ENCODE results near the gene GNB3.

Gene GNB3

GRCh38 chr12:6836851-6837250, 3.9 kb upstream of the GNB3 start:
- TF ChIP-seq EZH2phosphoT487 (IDR thresholded peaks at IDR 0.05; ENCODE audit: low read length): no peak
- TF ChIP-seq CTCF (IDR thresholded peaks at IDR 0.05; ENCODE audit: low read length): no peak
- no peak for TF ChIP-seq EZH2 (optimal IDR thresholded peaks at IDR 0.05; ENCODE audit: low read depth, low read length)
- no peaks in the 10 kb centered on the region for H4K20me1 ChIP-seq (ENCODE audit: insufficient read depth, low read length)
- H3K9me2 ChIP-seq (replicated peaks; ENCODE audit: insufficient read depth, low read length): no peaks in the 10 kb centered on the region
- no peaks in the 10 kb centered on the region for H3K79me2 ChIP-seq (ENCODE audit: low read length)
- no peak overlapping the region for H3K27ac ChIP-seq (ENCODE audit: low read length)
- H3K4me3 ChIP-seq (ENCODE audit: low read length): no peak overlapping the region
- H3K4me2 ChIP-seq (ENCODE audit: low read depth, low read length): no peak overlapping the region
- no peaks in the 10 kb centered on the region for H3K36me3 ChIP-seq (replicated peaks; ENCODE audit: insufficient read depth, low read length)
- DNase-seq: no peak
- H3K4me1 ChIP-seq (ENCODE audit: low read length): peaks cover 11% of the 10 kb centered on the region
- no peaks in the 10 kb centered on the region for H3F3A ChIP-seq (ENCODE audit: insufficient read depth, low read length)
- H2AFZ ChIP-seq (ENCODE audit: low read length): no peak overlapping the region
- no peak overlapping the region for H3K9ac ChIP-seq (ENCODE audit: low read length)
- H3K9me3 ChIP-seq (replicated peaks; ENCODE audit: insufficient read depth, low read length): no peaks in the 10 kb centered on the region
- H3K27me3 ChIP-seq (replicated peaks; ENCODE audit: insufficient read depth, low read length): peaks cover 18% of the 10 kb centered on the region

GRCh38 chr12:6837370-6838060, 3.2 kb upstream of the GNB3 start:
- Histone ChIP-seq H3K79me2 (ENCODE audit: low read length) (no peaks in the 10 kb centered on the region), H3K4me3 (ENCODE audit: low read length) (no peak overlapping the region), H3K9me3 (replicated peaks; ENCODE audit: insufficient read depth, low read length) (no peaks in the 10 kb centered on the region), H3K9ac (ENCODE audit: low read length) (no peak overlapping the region), H3K4me1 (ENCODE audit: low read length) (peaks cover 11% of the 10 kb centered on the region), H3K27me3 (replicated peaks; ENCODE audit: insufficient read depth, low read length) (peaks cover 12% of the 10 kb centered on the region; the same call in 1 of the 2 replicates), H4K20me1 (ENCODE audit: insufficient read depth, low read length) (no peaks in the 10 kb centered on the region), H2AFZ (ENCODE audit: low read length) (no peak overlapping the region), H3K9me2 (replicated peaks; ENCODE audit: insufficient read depth, low read length) (no peaks in the 10 kb centered on the region), H3F3A (ENCODE audit: insufficient read depth, low read length) (no peaks in the 10 kb centered on the region), H3K27ac (ENCODE audit: low read length) (no peak overlapping the region), H3K4me2 (ENCODE audit: low read depth, low read length) (no peak overlapping the region), H3K36me3 (replicated peaks; ENCODE audit: insufficient read depth, low read length) (no peaks in the 10 kb centered on the region)
- no peak for TF ChIP-seq EZH2 (optimal IDR thresholded peaks at IDR 0.05; ENCODE audit: low read depth, low read length)
- no peak for TF ChIP-seq EZH2phosphoT487 (IDR thresholded peaks at IDR 0.05; ENCODE audit: low read length)
- no peak for TF ChIP-seq CTCF (IDR thresholded peaks at IDR 0.05; ENCODE audit: low read length)
- no peak for DNase-seq

GRCh38 chr12:6838854-6839253, 1.9 kb upstream of the GNB3 start:
- H3K27ac ChIP-seq (ENCODE audit: low read length): no peak overlapping the region
- H3K4me1 ChIP-seq (ENCODE audit: low read length): peaks cover 11% of the 10 kb centered on the region
- no peak overlapping the region for H3K4me2 ChIP-seq (ENCODE audit: low read depth, low read length)
- H3K27me3 ChIP-seq (replicated peaks; ENCODE audit: insufficient read depth, low read length): 0 out of 2 replicates have a peak, but pooled peaks cover 2% of the 10 kb centered on the region
- DNase-seq: no peak
- H3K79me2 ChIP-seq (ENCODE audit: low read length): no peaks in the 10 kb centered on the region
- H3K9me2 ChIP-seq (replicated peaks; ENCODE audit: insufficient read depth, low read length): no peaks in the 10 kb centered on the region
- no peak overlapping the region for H3K9ac ChIP-seq (ENCODE audit: low read length)
- no peaks in the 10 kb centered on the region for H3K36me3 ChIP-seq (replicated peaks; ENCODE audit: insufficient read depth, low read length)
- H3K4me3 ChIP-seq (ENCODE audit: low read length): no peak overlapping the region
- H3K9me3 ChIP-seq (replicated peaks; ENCODE audit: insufficient read depth, low read length): no peaks in the 10 kb centered on the region
- no peak overlapping the region for H2AFZ ChIP-seq (ENCODE audit: low read length)
- no peaks in the 10 kb centered on the region for H3F3A ChIP-seq (ENCODE audit: insufficient read depth, low read length)
- TF ChIP-seq EZH2phosphoT487 (IDR thresholded peaks at IDR 0.05; ENCODE audit: low read length) (no peak), CTCF (IDR thresholded peaks at IDR 0.05; ENCODE audit: low read length) (no peak), EZH2 (optimal IDR thresholded peaks at IDR 0.05; ENCODE audit: low read depth, low read length) (no peak)
- H4K20me1 ChIP-seq (ENCODE audit: insufficient read depth, low read length): no peaks in the 10 kb centered on the region
